GM06990 (cell line): ENCODE results near the gene YARS1.

ENCODE experiments used
- DNase-seq: peaks from one replicate; pipeline ENCODE4 v3.0.0-alpha.2; 2011; ENCODE audit not compliant: insufficient read length; ENCODE audit errors: extremely low read depth
- H3K27me3 ChIP-seq: replicated peaks from 2 replicates; pipeline ENCODE4 v1.6.0; 2011; ENCODE audit warnings: low read length; ENCODE audit not compliant: control insufficient read depth, insufficient read depth
- H3K36me3 ChIP-seq: 2 replicates; pipeline ENCODE4 v1.5.1; 2011; ENCODE audit warnings: low read length; ENCODE audit not compliant: control insufficient read depth, insufficient read depth
- H3K4me3 ChIP-seq: replicated peaks from 2 replicates; pipeline ENCODE4 v1.5.1; 2011; ENCODE audit warnings: low read depth, mild to moderate bottlenecking, control low read depth, low read length
- TF ChIP-seq, protein P1 (sequence below): IDR thresholded peaks from 2 replicates; pipeline ENCODE4 v1.5.1; 2011; ENCODE audit warnings: low read length, control low read depth, mild to moderate bottlenecking, inconsistent platforms; ENCODE audit not compliant: insufficient read depth, poor library complexity, severe bottlenecking

Gene YARS1

DNA sequence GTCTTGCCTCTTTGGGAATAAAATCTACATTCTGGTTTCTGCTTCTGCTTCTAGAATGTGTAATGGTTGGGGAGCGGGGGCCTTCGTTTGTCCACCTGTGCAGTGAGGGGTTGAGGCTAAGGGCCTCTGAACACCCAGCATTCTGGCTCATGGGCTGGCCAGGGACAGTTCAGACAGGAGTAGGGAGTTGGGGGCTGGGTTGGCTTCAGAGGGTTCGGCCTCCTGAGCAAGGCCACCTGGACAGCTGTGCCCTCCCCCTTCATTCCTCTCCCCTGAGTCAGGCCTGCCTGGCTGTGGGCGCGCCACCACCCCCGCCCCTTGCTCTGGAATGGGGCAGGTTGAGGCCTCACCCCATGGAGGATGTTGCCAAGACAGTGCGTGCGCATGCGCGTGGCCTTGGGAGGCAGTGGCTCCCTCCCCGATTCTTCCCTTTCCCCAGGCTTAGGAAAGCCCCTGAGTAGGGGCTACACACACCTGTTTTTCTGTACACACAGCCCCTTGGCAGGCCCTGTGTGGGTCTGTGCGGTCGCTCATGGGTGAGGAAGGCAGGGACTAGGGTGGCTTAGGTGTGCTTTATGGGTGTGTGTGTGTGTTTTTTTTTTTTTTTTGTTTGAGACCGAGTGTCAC is 57.0 kb downstream of the YARS1 start:
- TF ChIP-seq, protein P1, sequence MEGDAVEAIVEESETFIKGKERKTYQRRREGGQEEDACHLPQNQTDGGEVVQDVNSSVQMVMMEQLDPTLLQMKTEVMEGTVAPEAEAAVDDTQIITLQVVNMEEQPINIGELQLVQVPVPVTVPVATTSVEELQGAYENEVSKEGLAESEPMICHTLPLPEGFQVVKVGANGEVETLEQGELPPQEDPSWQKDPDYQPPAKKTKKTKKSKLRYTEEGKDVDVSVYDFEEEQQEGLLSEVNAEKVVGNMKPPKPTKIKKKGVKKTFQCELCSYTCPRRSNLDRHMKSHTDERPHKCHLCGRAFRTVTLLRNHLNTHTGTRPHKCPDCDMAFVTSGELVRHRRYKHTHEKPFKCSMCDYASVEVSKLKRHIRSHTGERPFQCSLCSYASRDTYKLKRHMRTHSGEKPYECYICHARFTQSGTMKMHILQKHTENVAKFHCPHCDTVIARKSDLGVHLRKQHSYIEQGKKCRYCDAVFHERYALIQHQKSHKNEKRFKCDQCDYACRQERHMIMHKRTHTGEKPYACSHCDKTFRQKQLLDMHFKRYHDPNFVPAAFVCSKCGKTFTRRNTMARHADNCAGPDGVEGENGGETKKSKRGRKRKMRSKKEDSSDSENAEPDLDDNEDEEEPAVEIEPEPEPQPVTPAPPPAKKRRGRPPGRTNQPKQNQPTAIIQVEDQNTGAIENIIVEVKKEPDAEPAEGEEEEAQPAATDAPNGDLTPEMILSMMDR = no peak
- Histone ChIP-seq H3K36me3 (no peaks in the 10 kb centered on the region), H3K4me3 (no peak overlapping the region), H3K27me3 (no peaks in the 10 kb centered on the region)
- DNase-seq = no peak

DNA sequence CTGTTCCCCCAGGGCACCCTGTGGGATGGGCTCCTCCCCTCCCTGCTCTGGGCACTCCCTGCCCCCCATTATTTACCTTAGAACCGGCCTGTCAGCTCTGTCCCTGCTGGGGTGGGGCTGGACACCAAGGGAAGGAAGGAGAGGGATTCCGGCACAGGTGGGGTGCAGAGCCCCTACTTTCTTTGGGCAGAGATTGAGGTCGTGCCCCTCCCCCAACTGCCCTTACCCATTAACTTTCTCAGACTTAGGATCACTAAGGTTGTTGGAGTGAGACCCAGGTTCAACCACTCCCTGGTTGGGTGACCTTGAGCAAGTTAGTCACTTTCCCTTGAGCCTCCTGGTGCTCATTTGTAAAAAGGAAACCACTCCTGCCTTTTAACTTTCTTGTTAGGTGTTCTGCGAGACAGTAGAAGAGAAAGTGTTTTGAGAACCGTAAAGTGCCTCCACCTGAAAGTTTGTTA is 57.6 kb downstream of the YARS1 start:
- TF ChIP-seq, protein P1 = no peak
- Histone ChIP-seq H3K27me3 (peaks cover under 1% of the 10 kb centered on the region), H3K36me3 (no peaks in the 10 kb centered on the region), H3K4me3 (no peak overlapping the region)
- DNase-seq = no peak

DNA sequence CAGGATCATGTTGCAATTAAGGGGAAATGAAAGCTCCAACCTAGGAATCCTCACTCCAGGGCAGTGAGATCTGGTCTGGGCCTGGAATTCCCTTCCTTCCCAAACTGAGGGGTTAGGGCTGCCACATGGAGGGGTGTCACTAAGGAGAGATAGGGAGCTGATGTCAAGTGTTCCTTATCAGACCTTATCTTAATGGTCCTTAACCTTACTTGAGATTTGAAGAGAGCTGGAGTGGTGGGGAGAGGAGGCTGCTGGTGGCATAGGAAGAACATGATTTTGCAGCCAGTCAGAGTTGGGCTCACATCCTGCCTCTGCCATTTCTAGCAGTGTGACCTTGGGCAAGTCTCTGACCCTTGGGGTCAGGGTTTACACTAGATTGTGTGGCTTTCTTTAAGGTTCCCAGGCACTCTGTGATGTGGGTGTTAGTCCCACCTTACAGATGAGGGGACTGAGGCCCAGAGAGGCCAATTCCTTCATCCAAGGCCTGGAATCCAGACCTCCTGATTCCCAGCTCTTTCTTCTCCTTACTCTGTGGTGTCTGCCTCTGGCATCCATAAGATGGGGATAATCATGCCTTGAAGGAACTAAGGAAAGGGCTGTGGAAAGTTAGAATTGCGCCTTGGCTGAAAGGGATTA is 58.2 kb downstream of the YARS1 start:
- TF ChIP-seq, protein P1 = no peak
- DNase-seq = no peak
- no peak overlapping the region for H3K4me3 ChIP-seq
- no peaks in the 10 kb centered on the region for H3K36me3 ChIP-seq
- peaks cover 3% of the 10 kb centered on the region for H3K27me3 ChIP-seq

DNA sequence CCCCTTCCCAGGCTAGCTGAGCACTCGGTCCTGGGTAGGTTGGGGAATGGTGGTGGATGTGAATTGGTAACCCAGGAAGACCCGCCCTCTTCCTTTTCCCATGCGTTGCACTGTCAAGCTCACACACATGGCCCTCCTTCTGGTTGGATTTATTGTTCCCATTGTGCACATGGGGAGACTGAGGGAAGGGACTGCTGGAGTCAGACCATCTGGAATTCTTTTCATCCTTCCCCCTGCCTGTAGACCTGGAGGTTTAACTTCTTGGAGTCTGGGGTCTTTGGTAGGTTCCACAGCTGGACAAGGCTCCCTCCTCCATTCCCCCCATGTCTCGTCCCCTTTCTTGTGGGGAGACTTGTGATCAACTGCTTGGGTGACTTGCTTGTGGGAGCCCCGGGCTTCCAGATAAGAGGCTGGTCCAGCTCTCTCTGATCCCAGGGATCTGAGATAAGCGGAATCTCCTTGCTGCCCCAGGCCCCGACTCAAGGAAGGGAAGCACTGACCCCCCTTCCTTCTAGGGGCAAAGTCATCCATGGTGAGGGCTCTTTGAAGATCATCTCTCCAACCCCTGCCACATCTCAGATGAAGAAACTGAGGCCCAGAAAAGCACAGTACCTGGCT is 58.9 kb downstream of the YARS1 start:
- Histone ChIP-seq H3K4me3 (no peak overlapping the region), H3K36me3 (no peaks in the 10 kb centered on the region), H3K27me3 (peaks cover 3% of the 10 kb centered on the region)
- no peak for DNase-seq
- TF ChIP-seq, protein P1 = no peak

DNA sequence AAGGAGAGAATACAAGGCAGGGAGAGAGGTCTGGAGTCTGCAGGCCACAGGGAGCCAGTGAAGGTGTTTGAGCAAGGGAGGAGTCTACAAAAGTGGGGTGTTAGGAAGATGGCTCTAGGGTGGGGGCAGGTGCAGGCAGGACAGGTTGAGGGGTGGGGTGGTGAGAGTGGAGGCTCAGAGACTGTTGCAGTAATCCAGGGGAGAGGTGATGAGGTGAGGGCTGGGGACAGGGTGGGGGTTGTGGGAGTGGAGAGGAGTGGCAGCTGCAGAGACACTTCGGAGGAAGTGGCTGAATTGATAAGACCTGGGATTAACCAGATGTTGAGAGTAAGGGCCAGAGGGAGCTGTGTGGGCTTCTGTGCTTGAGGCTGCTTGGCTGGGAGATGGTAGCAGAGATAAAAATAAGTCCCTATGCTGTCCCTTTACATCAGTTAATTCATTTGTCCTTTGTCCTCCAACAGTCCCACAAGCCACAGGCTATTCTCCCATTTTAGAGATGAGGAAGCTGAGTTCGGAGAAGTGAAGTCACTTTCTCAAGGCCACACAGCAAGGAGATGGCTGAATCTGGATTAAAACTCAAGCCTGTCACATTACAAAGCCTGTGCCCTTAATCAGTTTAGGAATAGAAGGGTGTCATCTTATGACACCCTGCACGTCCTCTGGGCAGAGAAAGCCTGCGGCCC is 59.8 kb downstream of the YARS1 start:
- Histone ChIP-seq H3K36me3 (no peaks in the 10 kb centered on the region), H3K4me3 (no peak overlapping the region), H3K27me3 (peaks cover 3% of the 10 kb centered on the region)
- TF ChIP-seq, protein P1 = no peak
- no peak for DNase-seq
